GM23338 (cell line): Measurements from ENCODE around the gene DDX56. TPM values are rescaled to one million over a fixed set of nuclear protein-coding genes. Genes with fewer than 3 reads are reported as not detected.
A peak's percentile ranks its signal among the peaks of the same experiment; 100 is the strongest.

Source experiments
- ATAC-seq: fragments of 200-7000 bp; cut with Tn5 transposase; 3 replicates; pipeline ENCODE4 v1.9.1; 2020
- DNase-seq: peaks from one replicate; pipeline ENCODE4 v3.0.0-alpha.2; 2015; ENCODE audit warnings: low spot score
- H2AFZ ChIP-seq: fragments of 200-600 bp; sonication (generic); 2 replicates; pipeline ENCODE4 v1.8.0; 2016; ENCODE audit warnings: antibody characterized with exemption, mild to moderate bottlenecking, moderate library complexity
- H3F3A ChIP-seq: fragments of 200-600 bp; sonication (generic); replicated peaks from 2 replicates; pipeline ENCODE4 v1.8.0; 2017; ENCODE audit warnings: antibody characterized with exemption, mixed run types, low read depth
- H3K27ac ChIP-seq: fragments of 200-600 bp; sonication (generic); 2 replicates; pipeline ENCODE4 v1.6.1; 2016; ENCODE audit warnings: low read depth
- H3K27me3 ChIP-seq: fragments of 200-600 bp; sonication (generic); 2 replicates; pipeline ENCODE4 v1.8.0; 2016; ENCODE audit warnings: mild to moderate bottlenecking, mixed run types, moderate library complexity; ENCODE audit not compliant: insufficient read depth
- H3K36me3 ChIP-seq: fragments of 200-600 bp; sonication (generic); 2 replicates; pipeline ENCODE4 v1.8.0; 2016; ENCODE audit warnings: mild to moderate bottlenecking; ENCODE audit not compliant: insufficient read depth
- H3K4me1 ChIP-seq: fragments of 200-600 bp; sonication (generic); 2 replicates; pipeline ENCODE4 v1.8.0; 2016; ENCODE audit warnings: mild to moderate bottlenecking, moderate library complexity; ENCODE audit not compliant: insufficient read depth
- H3K4me2 ChIP-seq: fragments of 200-600 bp; sonication (generic); 2 replicates; pipeline ENCODE4 v1.7.1; 2017; ENCODE audit warnings: mixed run types
- H3K4me3 ChIP-seq: fragments of 200-600 bp; sonication (generic); 2 replicates; pipeline ENCODE4 v1.6.1; 2016; ENCODE audit warnings: mixed run types
- H3K79me2 ChIP-seq: fragments of 200-600 bp; sonication (generic); replicated peaks from 2 replicates; pipeline ENCODE4 v1.8.0; 2017; ENCODE audit warnings: mild to moderate bottlenecking; ENCODE audit not compliant: insufficient read depth
- H3K9me2 ChIP-seq: fragments of 200-600 bp; sonication (generic); 2 replicates; pipeline ENCODE4 v1.8.0; 2017; ENCODE audit not compliant: insufficient read depth
- H4K20me1 ChIP-seq: fragments of 200-600 bp; sonication (generic); replicated peaks from 2 replicates; pipeline ENCODE4 v1.8.0; 2017; ENCODE audit warnings: mild to moderate bottlenecking; ENCODE audit not compliant: insufficient read depth
- H3K27ac Mint-ChIP-seq: 2 replicates; pipeline ENCODE4 v1.8.0; 2020; ENCODE audit warnings: inconsistent platforms, mild to moderate bottlenecking, moderate library complexity, mixed read lengths
- H3K27me3 Mint-ChIP-seq: 3 replicates; pipeline ENCODE4 v1.8.0; 2022; ENCODE audit warnings: low read depth, mild to moderate bottlenecking, moderate library complexity, mixed read lengths, inconsistent platforms; ENCODE audit not compliant: insufficient read depth, poor library complexity
- H3K36me3 Mint-ChIP-seq: 3 replicates; pipeline ENCODE4 v1.8.0; 2021; ENCODE audit warnings: low read depth, mild to moderate bottlenecking, inconsistent platforms, moderate library complexity, mixed read lengths
- H3K4me1 Mint-ChIP-seq: 3 replicates; pipeline ENCODE4 v1.8.0; 2020; ENCODE audit warnings: mild to moderate bottlenecking, inconsistent platforms, mixed read lengths
- H3K4me3 Mint-ChIP-seq: 3 replicates; pipeline ENCODE4 v1.8.0; 2021; ENCODE audit warnings: moderate library complexity, mild to moderate bottlenecking, inconsistent platforms, mixed read lengths
- H3K9me3 Mint-ChIP-seq: 3 replicates; pipeline ENCODE4 v1.8.0; 2020; ENCODE audit warnings: moderate library complexity, mild to moderate bottlenecking, inconsistent platforms, mixed read lengths
- CTCF ChIP-seq, 2 experiments: fragments of 200-600 bp in 1 of 2; sonication (generic) in 1 of 2; conservative IDR thresholded peaks; 2 replicates each; pipeline versions ENCODE4 v1.5.1 to v1.6.1; 2016 to 2017; ENCODE audit warnings: antibody characterized with exemption in 2 of 2, low read depth in 2 of 2, mild to moderate bottlenecking in 2 of 2, moderate library complexity in 1 of 2
- EZH2 ChIP-seq: fragments of 200-600 bp; sonication (generic); IDR thresholded peaks from one replicate; pipeline ENCODE4 v1.8.0; 2017; ENCODE audit warnings: antibody characterized with exemption, mild to moderate bottlenecking, low read depth; ENCODE audit not compliant: unreplicated experiment
- EZH2phosphoT487 ChIP-seq: fragments of 200-600 bp; sonication (generic); IDR thresholded peaks from one replicate; pipeline ENCODE4 v1.8.1; 2018; ENCODE audit warnings: antibody characterized with exemption; ENCODE audit not compliant: unreplicated experiment
- JUNB ChIP-seq: IDR thresholded peaks from one replicate; pipeline ENCODE4 v1.6.1; 2016; ENCODE audit warnings: antibody characterized with exemption; ENCODE audit not compliant: unreplicated experiment
- NANOG ChIP-seq: IDR thresholded peaks from 2 replicates; pipeline ENCODE4 v1.6.1; 2016; ENCODE audit warnings: antibody characterized with exemption, borderline replicate concordance
- POLR2AphosphoS5 ChIP-seq: IDR thresholded peaks from 2 replicates; pipeline ENCODE4 v1.6.1; 2016; ENCODE audit warnings: antibody characterized with exemption, low read depth
- polyA plus RNA-seq: library from polyadenylated mRNA; unstranded; fragments of >200 nt; fragmentation: Nextera tagmentation; extraction: Ambion mirVana; gene quantifications from 2 replicates; pipeline ENCODE4 v1.2.1, GENCODE V29; 2016
- total RNA-seq: library from RNA; depleted of rRNA; stranded (reverse); fragments of >200 nt; shearing (Covaris generic); gene quantifications from 2 replicates; pipeline ENCODE4 v1.2.3, GENCODE V29; 2014
- TF ChIP-seq, protein P1 (sequence below): IDR thresholded peaks from one replicate; pipeline ENCODE4 v1.6.1; 2018; ENCODE audit warnings: antibody characterized with exemption; ENCODE audit not compliant: unreplicated experiment
- TF ChIP-seq, protein P2 (sequence below): IDR thresholded peaks from 2 replicates; pipeline ENCODE4 v1.6.1; 2016; ENCODE audit warnings: antibody characterized with exemption

DDX56 gene
- total and polyA plus RNA-seq, 2 experiments from 2014 or later, result 44.1 to 72.3 TPM

- ATAC-seq, result no peak
- H2AFZ ChIP-seq, result no peak overlapping the region
- H3K27ac ChIP-seq, result peak overlapping the region; percentile 90; the same call in 1 of the 2 replicates
- Mint-ChIP-seq H3K27ac (peak overlapping the region; percentile 96; the same call in 1 of the 2 replicates), H3K4me3 (peak overlapping the region; percentile 98), H3K4me1 (peaks cover 20% of the 10 kb centered on the region), H3K9me3 (no peaks in the 10 kb centered on the region; the same call in 2 of the 3 replicates), H3K27me3 (peaks cover 10% of the 10 kb centered on the region), H3K36me3 (peaks cover 65% of the 10 kb centered on the region)
- TF ChIP-seq, protein P1, sequence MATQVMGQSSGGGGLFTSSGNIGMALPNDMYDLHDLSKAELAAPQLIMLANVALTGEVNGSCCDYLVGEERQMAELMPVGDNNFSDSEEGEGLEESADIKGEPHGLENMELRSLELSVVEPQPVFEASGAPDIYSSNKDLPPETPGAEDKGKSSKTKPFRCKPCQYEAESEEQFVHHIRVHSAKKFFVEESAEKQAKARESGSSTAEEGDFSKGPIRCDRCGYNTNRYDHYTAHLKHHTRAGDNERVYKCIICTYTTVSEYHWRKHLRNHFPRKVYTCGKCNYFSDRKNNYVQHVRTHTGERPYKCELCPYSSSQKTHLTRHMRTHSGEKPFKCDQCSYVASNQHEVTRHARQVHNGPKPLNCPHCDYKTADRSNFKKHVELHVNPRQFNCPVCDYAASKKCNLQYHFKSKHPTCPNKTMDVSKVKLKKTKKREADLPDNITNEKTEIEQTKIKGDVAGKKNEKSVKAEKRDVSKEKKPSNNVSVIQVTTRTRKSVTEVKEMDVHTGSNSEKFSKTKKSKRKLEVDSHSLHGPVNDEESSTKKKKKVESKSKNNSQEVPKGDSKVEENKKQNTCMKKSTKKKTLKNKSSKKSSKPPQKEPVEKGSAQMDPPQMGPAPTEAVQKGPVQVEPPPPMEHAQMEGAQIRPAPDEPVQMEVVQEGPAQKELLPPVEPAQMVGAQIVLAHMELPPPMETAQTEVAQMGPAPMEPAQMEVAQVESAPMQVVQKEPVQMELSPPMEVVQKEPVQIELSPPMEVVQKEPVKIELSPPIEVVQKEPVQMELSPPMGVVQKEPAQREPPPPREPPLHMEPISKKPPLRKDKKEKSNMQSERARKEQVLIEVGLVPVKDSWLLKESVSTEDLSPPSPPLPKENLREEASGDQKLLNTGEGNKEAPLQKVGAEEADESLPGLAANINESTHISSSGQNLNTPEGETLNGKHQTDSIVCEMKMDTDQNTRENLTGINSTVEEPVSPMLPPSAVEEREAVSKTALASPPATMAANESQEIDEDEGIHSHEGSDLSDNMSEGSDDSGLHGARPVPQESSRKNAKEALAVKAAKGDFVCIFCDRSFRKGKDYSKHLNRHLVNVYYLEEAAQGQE, result no peak
- H3K4me1 ChIP-seq, result peaks cover 15% of the 10 kb centered on the region
- H3F3A ChIP-seq, result peaks cover 10% of the 10 kb centered on the region
- H4K20me1 ChIP-seq, result peaks cover 5% of the 10 kb centered on the region
- H3K79me2 ChIP-seq, result peaks cover 27% of the 10 kb centered on the region
- H3K36me3 ChIP-seq, result peaks cover 32% of the 10 kb centered on the region
- DNase-seq, result no peak
- no peaks in the 10 kb centered on the region for H3K27me3 ChIP-seq
- H3K4me3 ChIP-seq, result peak overlapping the region; percentile 94
- H3K9me2 ChIP-seq, result no peaks in the 10 kb centered on the region
- H3K4me2 ChIP-seq, result peak overlapping the region; percentile 100
These were observed 1.3 kb upstream of the DDX56 start for GRCh38 chr7:44575054-44575453.

GRCh38 chr7:44574287-44574872, 672 bp upstream of the DDX56 start:
- Histone ChIP-seq H3K27me3 (no peaks in the 10 kb centered on the region), H3K4me1 (peaks cover 15% of the 10 kb centered on the region), H3K4me2 (peak overlapping the region; percentile 100), H3K9me2 (no peaks in the 10 kb centered on the region), H3F3A (peaks cover 10% of the 10 kb centered on the region), H3K36me3 (peaks cover 32% of the 10 kb centered on the region), H4K20me1 (peaks cover 5% of the 10 kb centered on the region; the same call in 1 of the 2 replicates), H3K27ac (peak overlapping the region; percentile 90), H2AFZ (peak overlapping the region; percentile 78; the same call in 1 of the 2 replicates), H3K4me3 (peak overlapping the region; percentile 94), H3K79me2 (peaks cover 22% of the 10 kb centered on the region)
- Mint-ChIP-seq H3K27ac (peak overlapping the region; percentile 96), H3K36me3 (peaks cover 65% of the 10 kb centered on the region), H3K9me3 (no peaks in the 10 kb centered on the region; the same call in 2 of the 3 replicates), H3K4me1 (peaks cover 18% of the 10 kb centered on the region), H3K27me3 (peaks cover 10% of the 10 kb centered on the region), H3K4me3 (peak overlapping the region; percentile 98)
- TF ChIP-seq CTCF (conservative IDR thresholded peaks at IDR 0.05; ENCODE audit: low read depth in 2 of 2) (no peak), POLR2AphosphoS5 (no peak), EZH2phosphoT487 (no peak), JUNB (no peak), EZH2 (no peak), NANOG (no peak)
- TF ChIP-seq, protein P2, sequence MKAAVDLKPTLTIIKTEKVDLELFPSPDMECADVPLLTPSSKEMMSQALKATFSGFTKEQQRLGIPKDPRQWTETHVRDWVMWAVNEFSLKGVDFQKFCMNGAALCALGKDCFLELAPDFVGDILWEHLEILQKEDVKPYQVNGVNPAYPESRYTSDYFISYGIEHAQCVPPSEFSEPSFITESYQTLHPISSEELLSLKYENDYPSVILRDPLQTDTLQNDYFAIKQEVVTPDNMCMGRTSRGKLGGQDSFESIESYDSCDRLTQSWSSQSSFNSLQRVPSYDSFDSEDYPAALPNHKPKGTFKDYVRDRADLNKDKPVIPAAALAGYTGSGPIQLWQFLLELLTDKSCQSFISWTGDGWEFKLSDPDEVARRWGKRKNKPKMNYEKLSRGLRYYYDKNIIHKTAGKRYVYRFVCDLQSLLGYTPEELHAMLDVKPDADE, result no peak
- ATAC-seq (no peak), DNase-seq (no peak)
